Right atrium auricular region (tissue), 2 donors: ENCODE results near the gene FAM120A. TPM values are rescaled to one million over a fixed set of nuclear protein-coding genes. Genes with fewer than 3 reads are reported as not detected.
A peak's percentile ranks its signal among the peaks of the same experiment; 100 is the strongest.

ENCODE experiments used
- DNase-seq: peaks from one replicate; pipeline ENCODE4 v3.0.0-alpha.2; 2019; ENCODE audit warnings: low spot score
- H3K27ac ChIP-seq, 2 donors: fragments of 200-600 bp; sonication (generic); 1 replicate in 1 of 2; 2 replicates in 1 of 2; pipeline ENCODE4 v1.5.1; 2016 to 2019
- H3K27me3 ChIP-seq, 2 donors: fragments of 200-600 bp; sonication (generic); one replicate each; pipeline versions ENCODE4 v1.5.1 to v1.6.0; 2017 to 2019
- H3K36me3 ChIP-seq: fragments of 200-600 bp; sonication (generic); one replicate; pipeline ENCODE4 v1.5.1; 2016
- H3K4me1 ChIP-seq, 2 donors: fragments of 200-600 bp; sonication (generic); one replicate each; pipeline versions ENCODE4 v1.5.1 to v1.6.0; 2017 to 2019
- H3K4me3 ChIP-seq, 2 donors: fragments of 200-600 bp; sonication (generic); 1 replicate in 1 of 2; 2 replicates in 1 of 2; pipeline ENCODE4 v1.5.1; 2017 to 2019; ENCODE audit warnings: mild to moderate bottlenecking in 1 of 2, moderate library complexity in 1 of 2
- H3K9me3 ChIP-seq, 2 donors: fragments of 200-600 bp; sonication (generic); one replicate each; pipeline ENCODE4 v1.5.1; 2019
- total RNA-seq, 2 donors: library from RNA; depleted of rRNA; stranded (reverse); fragments of >200 nt; gene quantifications; one replicate each; pipeline ENCODE4 v1.1.0, GENCODE V29; 2016
- TF ChIP-seq, protein P1 (sequence below), 2 donors: fragments of 200-600 bp; sonication (generic); IDR thresholded peaks; one replicate each; pipeline ENCODE4 v1.5.1; 2019; ENCODE audit warnings: antibody characterized with exemption in 2 of 2

FAM120A gene
- total RNA-seq, 2 donors from 2014 or later: 79.1 to 88.7 TPM

DNA sequence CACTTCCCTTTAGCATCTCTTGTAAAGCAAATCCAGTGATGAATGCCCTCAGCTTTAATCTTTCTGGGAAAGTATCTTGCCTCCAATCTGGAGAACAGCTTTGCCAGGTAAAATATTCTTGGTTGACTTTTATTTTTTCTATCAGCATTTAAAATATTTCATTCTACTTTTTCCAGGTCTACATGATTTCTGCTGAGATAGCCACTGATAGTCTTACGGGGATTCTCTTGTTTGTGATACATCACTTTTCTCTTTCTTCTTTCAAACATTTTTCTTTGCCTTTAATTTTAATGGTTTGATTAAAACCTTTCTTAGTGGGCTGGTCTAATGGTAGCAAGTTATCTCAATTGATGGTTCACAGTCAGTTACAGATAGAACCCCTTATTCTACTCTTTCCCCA lies 33.9 kb upstream of the FAM120A start:
- Histone ChIP-seq H3K4me1 (no peaks in the 10 kb centered on the region), H3K4me3 (no peak overlapping the region), H3K27ac (no peak overlapping the region), H3K27me3 (no peaks in the 10 kb centered on the region), H3K36me3 (no peaks in the 10 kb centered on the region), H3K9me3 (peaks cover 0 to 34% of the 10 kb centered on the region in 2 donors)
- TF ChIP-seq, protein P1, sequence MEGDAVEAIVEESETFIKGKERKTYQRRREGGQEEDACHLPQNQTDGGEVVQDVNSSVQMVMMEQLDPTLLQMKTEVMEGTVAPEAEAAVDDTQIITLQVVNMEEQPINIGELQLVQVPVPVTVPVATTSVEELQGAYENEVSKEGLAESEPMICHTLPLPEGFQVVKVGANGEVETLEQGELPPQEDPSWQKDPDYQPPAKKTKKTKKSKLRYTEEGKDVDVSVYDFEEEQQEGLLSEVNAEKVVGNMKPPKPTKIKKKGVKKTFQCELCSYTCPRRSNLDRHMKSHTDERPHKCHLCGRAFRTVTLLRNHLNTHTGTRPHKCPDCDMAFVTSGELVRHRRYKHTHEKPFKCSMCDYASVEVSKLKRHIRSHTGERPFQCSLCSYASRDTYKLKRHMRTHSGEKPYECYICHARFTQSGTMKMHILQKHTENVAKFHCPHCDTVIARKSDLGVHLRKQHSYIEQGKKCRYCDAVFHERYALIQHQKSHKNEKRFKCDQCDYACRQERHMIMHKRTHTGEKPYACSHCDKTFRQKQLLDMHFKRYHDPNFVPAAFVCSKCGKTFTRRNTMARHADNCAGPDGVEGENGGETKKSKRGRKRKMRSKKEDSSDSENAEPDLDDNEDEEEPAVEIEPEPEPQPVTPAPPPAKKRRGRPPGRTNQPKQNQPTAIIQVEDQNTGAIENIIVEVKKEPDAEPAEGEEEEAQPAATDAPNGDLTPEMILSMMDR (IDR thresholded peaks at IDR 0.05): no peak
- DNase-seq: no peak

- TF ChIP-seq, protein P1 (IDR thresholded peaks at IDR 0.05): no peak
- H3K4me1 ChIP-seq: no peaks in the 10 kb centered on the region
- no peak for DNase-seq
These were observed 32.5 kb upstream of the FAM120A start for GRCh38 chr9:93419023-93419422.

GRCh38 chr9:93422977-93423616 lies 28.4 kb upstream of the FAM120A start:
- no peak for DNase-seq
- Histone ChIP-seq H3K36me3 (no peaks in the 10 kb centered on the region), H3K9me3 (peaks cover 0 to 30% of the 10 kb centered on the region in 2 donors), H3K27ac (no peak overlapping the region), H3K27me3 (no peaks in the 10 kb centered on the region), H3K4me1 (no peaks in the 10 kb centered on the region), H3K4me3 (no peak overlapping the region)
- TF ChIP-seq, protein P1 (IDR thresholded peaks at IDR 0.05): no peak

More at GRCh38 chr9:93419023-93419422, 32.5 kb upstream of the FAM120A start:
- H3K27me3 ChIP-seq: no peaks in the 10 kb centered on the region
- H3K4me3 ChIP-seq: no peak overlapping the region
- H3K27ac ChIP-seq: no peak overlapping the region
- H3K9me3 ChIP-seq: peaks cover 0 to 34% of the 10 kb centered on the region in 2 donors
- no peaks in the 10 kb centered on the region for H3K36me3 ChIP-seq

GRCh38 chr9:93427655-93428379 lies 23.7 kb upstream of the FAM120A start:
- no peaks in the 10 kb centered on the region for H3K36me3 ChIP-seq
- peaks cover 0 to 8% of the 10 kb centered on the region in 2 donors for H3K9me3 ChIP-seq
- H3K4me3 ChIP-seq: no peak overlapping the region
- TF ChIP-seq, protein P1 (IDR thresholded peaks at IDR 0.05): peak in 1 of 2 donors; percentile 16
- no peaks in the 10 kb centered on the region for H3K4me1 ChIP-seq
- DNase-seq: no peak
- H3K27ac ChIP-seq: no peak overlapping the region
- no peaks in the 10 kb centered on the region for H3K27me3 ChIP-seq

GRCh38 chr9:93431539-93432105 lies 19.9 kb upstream of the FAM120A start:
- Histone ChIP-seq H3K9me3 (no peaks in the 10 kb centered on the region), H3K4me3 (no peak overlapping the region), H3K36me3 (no peaks in the 10 kb centered on the region), H3K4me1 (no peaks in the 10 kb centered on the region), H3K27me3 (no peaks in the 10 kb centered on the region), H3K27ac (no peak overlapping the region)
- DNase-seq: no peak
- TF ChIP-seq, protein P1 (IDR thresholded peaks at IDR 0.05): no peak
